HEK293 (cell line): Measurements from ENCODE around the gene DNAAF9.

Source experiments
- AEBP2 ChIP-seq: fragments of 450-650 bp; formaldehyde crosslinking; IDR thresholded peaks from 2 replicates; pipeline ENCODE4 v1.5.1; 2016; ENCODE audit warnings: missing biosample characterization, missing genetic modification characterization, borderline replicate concordance
- GLI2 ChIP-seq: fragments of 450-650 bp; formaldehyde crosslinking; IDR thresholded peaks from 2 replicates; pipeline ENCODE4; 2017; ENCODE audit warnings: missing biosample characterization, missing genetic modification characterization, low read depth, borderline replicate concordance
- KLF8 ChIP-seq: fragments of 450-650 bp; formaldehyde crosslinking; IDR thresholded peaks from 2 replicates; pipeline ENCODE4 v1.5.1; 2016; ENCODE audit warnings: missing biosample characterization, missing genetic modification characterization
- MYNN ChIP-seq: fragments of 450-650 bp; formaldehyde crosslinking; IDR thresholded peaks from 2 replicates; pipeline ENCODE4 v1.5.1; 2016; ENCODE audit warnings: missing biosample characterization, missing genetic modification characterization, borderline replicate concordance
- OVOL3 ChIP-seq: fragments of 450-650 bp; formaldehyde crosslinking; IDR thresholded peaks from 2 replicates; pipeline ENCODE4 v1.5.1; 2016; ENCODE audit warnings: missing biosample characterization, missing genetic modification characterization
- REPIN1 ChIP-seq: fragments of 450-650 bp; formaldehyde crosslinking; IDR thresholded peaks from 2 replicates; pipeline ENCODE4 v1.5.1; 2017; ENCODE audit warnings: missing biosample characterization, missing genetic modification characterization, low read depth
- SCRT2 ChIP-seq: fragments of 450-650 bp; formaldehyde crosslinking; IDR thresholded peaks from 2 replicates; pipeline ENCODE4 v1.5.1; 2016; ENCODE audit warnings: missing biosample characterization, missing genetic modification characterization
- TCF7L2 ChIP-seq: IDR thresholded peaks from 2 replicates; pipeline ENCODE4 v1.6.1; 2011; ENCODE audit warnings: low read depth, mild to moderate bottlenecking, inconsistent platforms, low read length, moderate library complexity, borderline replicate concordance
- ZBTB11 ChIP-seq: fragments of 450-650 bp; formaldehyde crosslinking; conservative IDR thresholded peaks from 2 replicates; pipeline ENCODE4 v1.5.1; 2016; ENCODE audit warnings: low read depth, missing biosample characterization, missing genetic modification characterization
- ZBTB17 ChIP-seq: fragments of 450-650 bp; formaldehyde crosslinking; IDR thresholded peaks from 2 replicates; pipeline ENCODE4 v1.5.1; 2016; ENCODE audit warnings: missing biosample characterization, missing genetic modification characterization
- ZBTB21 ChIP-seq: fragments of 450-650 bp; formaldehyde crosslinking; IDR thresholded peaks from 2 replicates; pipeline ENCODE4 v1.5.1; 2017; ENCODE audit warnings: missing biosample characterization, missing genetic modification characterization
- ZFP3 ChIP-seq: fragments of 450-650 bp; formaldehyde crosslinking; IDR thresholded peaks from 2 replicates; pipeline ENCODE4 v1.5.1; 2016; ENCODE audit warnings: low read depth, missing biosample characterization, missing genetic modification characterization
- ZFP37 ChIP-seq: fragments of 450-650 bp; formaldehyde crosslinking; IDR thresholded peaks from 2 replicates; pipeline ENCODE4 v1.5.1; 2016; ENCODE audit warnings: missing biosample characterization, missing genetic modification characterization
- ZNF121 ChIP-seq: fragments of 450-650 bp; formaldehyde crosslinking; IDR thresholded peaks from 2 replicates; pipeline ENCODE4 v1.5.1; 2016; ENCODE audit warnings: missing biosample characterization, missing genetic modification characterization
- ZNF18 ChIP-seq: fragments of 450-650 bp; formaldehyde crosslinking; IDR thresholded peaks from 2 replicates; pipeline ENCODE4 v1.5.1; 2016; ENCODE audit warnings: missing biosample characterization, missing genetic modification characterization
- ZNF391 ChIP-seq: fragments of 450-650 bp; formaldehyde crosslinking; IDR thresholded peaks from 2 replicates; pipeline ENCODE4 v1.5.1; 2016; ENCODE audit warnings: low read depth, missing biosample characterization, missing genetic modification characterization, borderline replicate concordance
- ZNF521 ChIP-seq: fragments of 450-650 bp; formaldehyde crosslinking; IDR thresholded peaks from 2 replicates; pipeline ENCODE4 v1.5.1; 2017; ENCODE audit warnings: missing biosample characterization, mild to moderate bottlenecking, missing genetic modification characterization
- ZNF571 ChIP-seq: fragments of 450-650 bp; formaldehyde crosslinking; IDR thresholded peaks from 2 replicates; pipeline ENCODE4 v1.5.0; 2017; ENCODE audit warnings: missing biosample characterization, missing genetic modification characterization
- ZNF670 ChIP-seq: fragments of 450-650 bp; formaldehyde crosslinking; IDR thresholded peaks from 2 replicates; pipeline ENCODE4 v1.5.1; 2016; ENCODE audit warnings: missing biosample characterization, missing genetic modification characterization, low read depth
- ZNF677 ChIP-seq: fragments of 450-650 bp; IDR thresholded peaks from 2 replicates; pipeline ENCODE4 v1.5.0; 2018; ENCODE audit warnings: missing biosample characterization, mild to moderate bottlenecking, missing genetic modification characterization, moderate library complexity
- ZNF830 ChIP-seq: fragments of 450-650 bp; IDR thresholded peaks from 2 replicates; pipeline ENCODE4 v1.5.0; 2018; ENCODE audit warnings: missing biosample characterization, missing genetic modification characterization, low read depth, mild to moderate bottlenecking, moderate library complexity
- TF ChIP-seq, protein P1 (sequence below): fragments of 450-650 bp; formaldehyde crosslinking; IDR thresholded peaks from 2 replicates; pipeline ENCODE4 v1.5.1; 2016; ENCODE audit warnings: missing biosample characterization, missing genetic modification characterization
- TF ChIP-seq, protein P2 (sequence below): fragments of 450-650 bp; formaldehyde crosslinking; IDR thresholded peaks from 2 replicates; pipeline ENCODE4 v1.5.1; 2016; ENCODE audit warnings: missing biosample characterization, missing genetic modification characterization
- TF ChIP-seq, protein P3 (sequence below): fragments of 450-650 bp; formaldehyde crosslinking; IDR thresholded peaks from 2 replicates; pipeline ENCODE4 v1.5.1; 2016; ENCODE audit warnings: missing biosample characterization, missing genetic modification characterization

Gene DNAAF9

DNA sequence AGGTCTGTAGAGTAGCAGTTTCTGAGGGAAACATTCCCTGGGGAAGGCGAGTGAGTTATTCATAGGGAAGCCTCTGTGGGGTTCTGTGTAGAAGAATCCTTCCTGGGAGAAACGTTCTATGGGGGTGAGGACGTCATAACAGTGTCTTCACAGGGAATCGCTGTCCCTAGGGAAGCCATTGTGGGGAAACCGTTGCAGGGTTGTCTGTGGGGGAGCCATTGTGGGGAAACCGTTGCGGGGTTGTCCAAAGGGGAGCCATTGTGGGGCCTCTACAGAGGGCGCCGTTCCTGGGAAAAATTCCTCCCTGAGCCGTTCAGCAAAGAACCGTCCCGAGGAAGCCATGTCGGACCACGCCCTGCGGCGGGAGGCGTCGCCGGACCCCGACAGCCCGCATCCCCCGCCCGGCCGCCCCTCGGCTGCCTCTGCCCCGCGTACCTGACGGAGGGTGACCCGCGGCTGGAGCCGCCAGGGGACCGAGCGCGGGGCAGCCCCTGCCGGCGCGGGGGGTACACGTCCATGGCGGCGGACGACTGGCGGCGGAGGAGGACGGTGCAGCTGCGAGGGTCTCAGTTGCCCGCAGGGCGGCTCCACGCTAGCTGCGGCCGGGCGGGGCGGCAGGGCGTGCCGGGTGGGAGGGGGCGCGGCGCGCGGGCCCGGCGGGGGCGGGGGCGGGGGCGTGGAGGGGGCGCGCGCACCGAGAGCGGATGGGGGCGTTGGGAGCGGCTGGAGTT lies at the start of gene DNAAF9 (continued):
- TF ChIP-seq, protein P1, sequence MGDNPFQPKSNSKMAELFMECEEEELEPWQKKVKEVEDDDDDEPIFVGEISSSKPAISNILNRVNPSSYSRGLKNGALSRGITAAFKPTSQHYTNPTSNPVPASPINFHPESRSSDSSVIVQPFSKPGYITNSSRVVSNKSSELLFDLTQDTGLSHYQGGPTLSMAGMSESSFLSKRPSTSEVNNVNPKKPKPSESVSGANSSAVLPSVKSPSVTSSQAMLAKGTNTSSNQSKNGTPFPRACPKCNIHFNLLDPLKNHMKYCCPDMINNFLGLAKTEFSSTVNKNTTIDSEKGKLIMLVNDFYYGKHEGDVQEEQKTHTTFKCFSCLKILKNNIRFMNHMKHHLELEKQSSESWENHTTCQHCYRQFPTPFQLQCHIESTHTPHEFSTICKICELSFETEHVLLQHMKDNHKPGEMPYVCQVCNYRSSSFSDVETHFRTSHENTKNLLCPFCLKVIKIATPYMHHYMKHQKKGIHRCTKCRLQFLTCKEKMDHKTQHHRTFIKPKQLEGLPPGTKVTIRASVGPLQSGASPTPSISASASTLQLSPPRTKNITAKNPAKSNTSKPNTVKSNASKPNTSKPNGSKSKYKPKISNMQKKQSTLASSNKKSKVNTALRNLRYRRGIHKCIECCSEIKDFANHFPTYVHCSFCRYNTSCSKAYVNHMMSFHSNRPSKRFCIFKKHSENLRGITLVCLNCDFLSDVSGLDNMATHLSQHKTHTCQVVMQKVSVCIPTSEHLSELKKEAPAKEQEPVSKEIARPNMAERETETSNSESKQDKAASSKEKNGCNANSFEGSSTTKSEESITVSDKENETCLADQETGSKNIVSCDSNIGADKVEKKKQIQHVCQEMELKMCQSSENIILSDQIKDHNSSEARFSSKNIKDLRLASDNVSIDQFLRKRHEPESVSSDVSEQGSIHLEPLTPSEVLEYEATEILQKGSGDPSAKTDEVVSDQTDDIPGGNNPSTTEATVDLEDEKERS = no peak
- TF ChIP-seq ZFP37 (tag by site-specific recombination) = no peak
- no peak for TF ChIP-seq ZNF521 (tag by site-specific recombination)
- TF ChIP-seq REPIN1 = no peak
- 0 out of 2 replicates have a peak, but pooled peaks have one; percentile 25 for TF ChIP-seq ZBTB11 (tag by site-specific recombination)
- TF ChIP-seq AEBP2 (tag by site-specific recombination) = no peak
- no peak for TF ChIP-seq MYNN (tag by site-specific recombination)
- no peak for TF ChIP-seq GLI2 (tag by site-specific recombination)
- TF ChIP-seq SCRT2 (tag by site-specific recombination) = no peak
- no peak for TF ChIP-seq ZNF571
- TF ChIP-seq OVOL3 (tag by site-specific recombination) = no peak
- TF ChIP-seq KLF8 = peak; percentile 34; the same call in 1 of the 2 replicates
- no peak for TF ChIP-seq ZNF677 (tag by site-specific recombination)
- TF ChIP-seq, protein P2, sequence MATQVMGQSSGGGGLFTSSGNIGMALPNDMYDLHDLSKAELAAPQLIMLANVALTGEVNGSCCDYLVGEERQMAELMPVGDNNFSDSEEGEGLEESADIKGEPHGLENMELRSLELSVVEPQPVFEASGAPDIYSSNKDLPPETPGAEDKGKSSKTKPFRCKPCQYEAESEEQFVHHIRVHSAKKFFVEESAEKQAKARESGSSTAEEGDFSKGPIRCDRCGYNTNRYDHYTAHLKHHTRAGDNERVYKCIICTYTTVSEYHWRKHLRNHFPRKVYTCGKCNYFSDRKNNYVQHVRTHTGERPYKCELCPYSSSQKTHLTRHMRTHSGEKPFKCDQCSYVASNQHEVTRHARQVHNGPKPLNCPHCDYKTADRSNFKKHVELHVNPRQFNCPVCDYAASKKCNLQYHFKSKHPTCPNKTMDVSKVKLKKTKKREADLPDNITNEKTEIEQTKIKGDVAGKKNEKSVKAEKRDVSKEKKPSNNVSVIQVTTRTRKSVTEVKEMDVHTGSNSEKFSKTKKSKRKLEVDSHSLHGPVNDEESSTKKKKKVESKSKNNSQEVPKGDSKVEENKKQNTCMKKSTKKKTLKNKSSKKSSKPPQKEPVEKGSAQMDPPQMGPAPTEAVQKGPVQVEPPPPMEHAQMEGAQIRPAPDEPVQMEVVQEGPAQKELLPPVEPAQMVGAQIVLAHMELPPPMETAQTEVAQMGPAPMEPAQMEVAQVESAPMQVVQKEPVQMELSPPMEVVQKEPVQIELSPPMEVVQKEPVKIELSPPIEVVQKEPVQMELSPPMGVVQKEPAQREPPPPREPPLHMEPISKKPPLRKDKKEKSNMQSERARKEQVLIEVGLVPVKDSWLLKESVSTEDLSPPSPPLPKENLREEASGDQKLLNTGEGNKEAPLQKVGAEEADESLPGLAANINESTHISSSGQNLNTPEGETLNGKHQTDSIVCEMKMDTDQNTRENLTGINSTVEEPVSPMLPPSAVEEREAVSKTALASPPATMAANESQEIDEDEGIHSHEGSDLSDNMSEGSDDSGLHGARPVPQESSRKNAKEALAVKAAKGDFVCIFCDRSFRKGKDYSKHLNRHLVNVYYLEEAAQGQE (tag by site-specific recombination) = no peak
- no peak for TF ChIP-seq ZNF121
- no peak for TF ChIP-seq ZFP3 (tag by site-specific recombination)
- TF ChIP-seq ZNF18 (tag by site-specific recombination) = no peak
- TF ChIP-seq ZBTB21 (tag by site-specific recombination) = peak; percentile 75
- no peak for TF ChIP-seq ZNF830 (tag by site-specific recombination)
- TF ChIP-seq ZNF670 (tag by site-specific recombination) = no peak
- no peak for TF ChIP-seq ZBTB17 (tag by site-specific recombination)
- TF ChIP-seq TCF7L2 = no peak
- TF ChIP-seq ZNF391 = no peak
- TF ChIP-seq, protein P3, sequence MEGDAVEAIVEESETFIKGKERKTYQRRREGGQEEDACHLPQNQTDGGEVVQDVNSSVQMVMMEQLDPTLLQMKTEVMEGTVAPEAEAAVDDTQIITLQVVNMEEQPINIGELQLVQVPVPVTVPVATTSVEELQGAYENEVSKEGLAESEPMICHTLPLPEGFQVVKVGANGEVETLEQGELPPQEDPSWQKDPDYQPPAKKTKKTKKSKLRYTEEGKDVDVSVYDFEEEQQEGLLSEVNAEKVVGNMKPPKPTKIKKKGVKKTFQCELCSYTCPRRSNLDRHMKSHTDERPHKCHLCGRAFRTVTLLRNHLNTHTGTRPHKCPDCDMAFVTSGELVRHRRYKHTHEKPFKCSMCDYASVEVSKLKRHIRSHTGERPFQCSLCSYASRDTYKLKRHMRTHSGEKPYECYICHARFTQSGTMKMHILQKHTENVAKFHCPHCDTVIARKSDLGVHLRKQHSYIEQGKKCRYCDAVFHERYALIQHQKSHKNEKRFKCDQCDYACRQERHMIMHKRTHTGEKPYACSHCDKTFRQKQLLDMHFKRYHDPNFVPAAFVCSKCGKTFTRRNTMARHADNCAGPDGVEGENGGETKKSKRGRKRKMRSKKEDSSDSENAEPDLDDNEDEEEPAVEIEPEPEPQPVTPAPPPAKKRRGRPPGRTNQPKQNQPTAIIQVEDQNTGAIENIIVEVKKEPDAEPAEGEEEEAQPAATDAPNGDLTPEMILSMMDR (tag by site-specific recombination) = peak; percentile 47; the same call in 1 of the 2 replicates
